Measurements from ENCODE around the gene KIF1B.

DNA sequence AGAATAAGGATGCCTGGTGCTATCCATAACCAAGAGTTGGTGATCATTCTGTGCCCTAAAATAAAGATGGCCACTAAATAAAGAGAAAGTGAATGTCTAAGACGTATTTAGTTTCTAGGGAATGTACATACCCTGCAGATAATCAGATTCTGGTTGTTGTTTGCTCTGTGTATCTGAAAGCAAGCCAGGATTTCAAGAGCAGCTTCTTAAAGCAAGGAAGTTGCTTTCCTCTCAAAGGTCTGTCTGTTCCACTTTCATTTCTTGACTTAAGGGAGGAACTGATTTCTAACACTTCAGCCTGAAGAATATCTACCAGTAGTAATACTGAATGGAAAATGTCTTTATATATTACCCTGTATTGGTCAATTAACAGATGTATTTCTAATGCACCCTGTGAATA is 88.8 kb downstream of the KIF1B start:
- TF ChIP-seq, protein P1, sequence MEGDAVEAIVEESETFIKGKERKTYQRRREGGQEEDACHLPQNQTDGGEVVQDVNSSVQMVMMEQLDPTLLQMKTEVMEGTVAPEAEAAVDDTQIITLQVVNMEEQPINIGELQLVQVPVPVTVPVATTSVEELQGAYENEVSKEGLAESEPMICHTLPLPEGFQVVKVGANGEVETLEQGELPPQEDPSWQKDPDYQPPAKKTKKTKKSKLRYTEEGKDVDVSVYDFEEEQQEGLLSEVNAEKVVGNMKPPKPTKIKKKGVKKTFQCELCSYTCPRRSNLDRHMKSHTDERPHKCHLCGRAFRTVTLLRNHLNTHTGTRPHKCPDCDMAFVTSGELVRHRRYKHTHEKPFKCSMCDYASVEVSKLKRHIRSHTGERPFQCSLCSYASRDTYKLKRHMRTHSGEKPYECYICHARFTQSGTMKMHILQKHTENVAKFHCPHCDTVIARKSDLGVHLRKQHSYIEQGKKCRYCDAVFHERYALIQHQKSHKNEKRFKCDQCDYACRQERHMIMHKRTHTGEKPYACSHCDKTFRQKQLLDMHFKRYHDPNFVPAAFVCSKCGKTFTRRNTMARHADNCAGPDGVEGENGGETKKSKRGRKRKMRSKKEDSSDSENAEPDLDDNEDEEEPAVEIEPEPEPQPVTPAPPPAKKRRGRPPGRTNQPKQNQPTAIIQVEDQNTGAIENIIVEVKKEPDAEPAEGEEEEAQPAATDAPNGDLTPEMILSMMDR (conservative IDR thresholded peaks at IDR 0.05): no peak
- TF ChIP-seq EZH2 (IDR thresholded peaks at IDR 0.05; ENCODE audit: low read depth): no peak
